BE2C (cell line): ENCODE results near the gene OTOA.
"Not testable (repeated sequence)": the region's sequence is repeated elsewhere in the genome, so short reads cannot be mapped to it uniquely, and the experiment has no call there.

ENCODE experiments used
- DNase-seq: peaks from one replicate; pipeline ENCODE4 v3.0.0-alpha.2; 2020
- H3K27me3 ChIP-seq: fragments of 250-450 bp; sonication (Bioruptor Pico); 2 replicates; pipeline ENCODE4 v1.5.1; 2020; ENCODE audit warnings: mild to moderate bottlenecking
- H3K36me3 ChIP-seq: fragments of 250-450 bp; sonication (Bioruptor Pico); 2 replicates; pipeline ENCODE4 v1.5.1; 2020; ENCODE audit warnings: mild to moderate bottlenecking
- H3K4me1 ChIP-seq: fragments of 250-450 bp; sonication (Bioruptor Pico); 2 replicates; pipeline ENCODE4 v1.5.1; 2020
- H3K4me3 ChIP-seq: 2 replicates; pipeline ENCODE4 v1.5.1; 2011; ENCODE audit warnings: low read depth, low read length
- H3K9me3 ChIP-seq: fragments of 250-450 bp; sonication (Bioruptor Pico); 2 replicates; pipeline ENCODE4 v1.5.1; 2020
- TF ChIP-seq, protein P1 (sequence below): IDR thresholded peaks from 2 replicates; pipeline ENCODE4 v1.5.1; 2012; ENCODE audit warnings: mild to moderate bottlenecking, low read depth, low read length

Gene OTOA

DNA sequence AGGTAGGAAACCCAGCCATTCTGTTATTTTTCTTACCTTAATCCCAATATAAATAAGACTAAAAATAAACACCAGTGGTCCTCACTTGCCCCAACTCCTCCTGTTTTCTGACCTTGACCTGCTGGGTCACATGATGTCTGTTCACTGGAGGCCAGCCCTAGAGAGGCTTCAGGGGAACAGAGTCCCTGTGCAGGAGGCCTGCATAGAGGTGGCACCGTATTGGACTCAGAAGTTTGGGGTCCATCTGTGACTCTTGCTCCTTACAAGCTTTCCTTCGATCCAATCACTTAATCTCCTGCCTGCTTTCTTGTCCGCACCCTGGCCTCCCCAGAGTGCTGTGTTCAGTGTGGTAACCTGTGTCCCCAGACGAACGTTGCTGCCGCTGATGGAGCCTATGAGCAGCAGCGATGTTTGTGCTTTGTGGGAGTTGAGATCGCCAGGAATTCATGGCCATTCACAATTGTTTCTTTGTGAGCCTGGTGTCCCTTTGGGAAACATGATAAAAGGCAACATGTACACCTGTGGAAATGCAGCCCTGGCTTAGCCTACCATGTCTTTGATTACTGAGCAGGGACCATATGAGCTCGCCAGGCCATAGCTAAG lies 16.1 kb upstream of the OTOA start:
- no peaks in the 10 kb centered on the region for H3K9me3 ChIP-seq
- no peak for DNase-seq
- no peak overlapping the region for H3K4me3 ChIP-seq
- H3K27me3 ChIP-seq, result no peaks in the 10 kb centered on the region
- TF ChIP-seq, protein P1, sequence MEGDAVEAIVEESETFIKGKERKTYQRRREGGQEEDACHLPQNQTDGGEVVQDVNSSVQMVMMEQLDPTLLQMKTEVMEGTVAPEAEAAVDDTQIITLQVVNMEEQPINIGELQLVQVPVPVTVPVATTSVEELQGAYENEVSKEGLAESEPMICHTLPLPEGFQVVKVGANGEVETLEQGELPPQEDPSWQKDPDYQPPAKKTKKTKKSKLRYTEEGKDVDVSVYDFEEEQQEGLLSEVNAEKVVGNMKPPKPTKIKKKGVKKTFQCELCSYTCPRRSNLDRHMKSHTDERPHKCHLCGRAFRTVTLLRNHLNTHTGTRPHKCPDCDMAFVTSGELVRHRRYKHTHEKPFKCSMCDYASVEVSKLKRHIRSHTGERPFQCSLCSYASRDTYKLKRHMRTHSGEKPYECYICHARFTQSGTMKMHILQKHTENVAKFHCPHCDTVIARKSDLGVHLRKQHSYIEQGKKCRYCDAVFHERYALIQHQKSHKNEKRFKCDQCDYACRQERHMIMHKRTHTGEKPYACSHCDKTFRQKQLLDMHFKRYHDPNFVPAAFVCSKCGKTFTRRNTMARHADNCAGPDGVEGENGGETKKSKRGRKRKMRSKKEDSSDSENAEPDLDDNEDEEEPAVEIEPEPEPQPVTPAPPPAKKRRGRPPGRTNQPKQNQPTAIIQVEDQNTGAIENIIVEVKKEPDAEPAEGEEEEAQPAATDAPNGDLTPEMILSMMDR, result no peak
- H3K4me1 ChIP-seq, result no peaks in the 10 kb centered on the region
- no peaks in the 10 kb centered on the region; the same call in none of the 2 replicates for H3K36me3 ChIP-seq

DNA sequence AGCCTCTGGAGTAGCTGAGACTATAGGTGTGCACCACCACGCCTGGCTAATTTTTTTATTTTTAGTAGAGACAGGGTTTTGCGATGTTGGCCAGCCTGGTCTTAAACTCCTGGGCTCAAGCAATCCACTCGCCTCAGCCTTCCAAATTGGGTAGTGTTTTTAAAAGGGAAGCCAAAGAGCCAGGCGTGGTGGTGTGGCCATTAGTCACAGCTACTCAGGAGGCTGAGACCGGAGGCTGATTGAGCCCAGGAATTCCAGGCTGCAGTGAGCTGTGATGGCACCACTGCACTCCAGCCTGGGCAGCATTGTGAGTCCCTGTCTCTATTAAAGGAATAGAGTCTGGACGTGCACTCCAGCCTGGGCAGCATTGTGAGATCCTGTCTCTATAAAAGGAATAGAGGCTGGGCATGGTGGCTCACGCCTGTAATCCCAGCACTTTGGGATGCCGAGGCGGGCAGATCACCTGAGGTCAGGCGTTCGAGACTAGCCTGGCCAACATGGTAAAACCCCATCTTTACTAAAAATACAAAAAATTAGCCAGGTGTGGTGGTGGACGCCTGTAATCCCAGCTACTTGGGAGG lies 13.9 kb upstream of the OTOA start:
- not testable (repeated sequence) for H3K36me3 ChIP-seq, H3K27me3 ChIP-seq, H3K4me1 ChIP-seq, H3K9me3 ChIP-seq, DNase-seq, H3K4me3 ChIP-seq

DNA sequence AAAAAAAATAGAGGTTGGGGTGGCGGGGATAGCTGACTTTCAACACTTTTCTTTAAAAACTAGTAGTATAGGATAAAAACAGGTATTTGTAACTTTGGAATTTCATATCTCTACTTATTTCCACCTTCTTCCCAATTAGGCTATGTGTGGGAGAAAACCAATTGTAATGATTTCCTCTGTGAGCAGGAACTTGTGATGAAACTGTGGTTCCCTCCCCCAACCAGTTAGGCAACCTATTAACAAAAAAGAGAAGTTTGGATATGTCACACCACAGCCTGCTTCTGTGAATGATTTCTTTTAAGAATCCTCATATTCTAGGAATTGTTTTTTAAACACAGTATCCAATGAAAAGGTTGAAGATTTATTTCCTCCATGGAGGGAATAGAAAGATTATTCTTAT lies 13.2 kb upstream of the OTOA start:
- H3K4me1 ChIP-seq, result no peaks in the 10 kb centered on the region
- TF ChIP-seq, protein P1, result no peak
- DNase-seq, result no peak
- no peaks in the 10 kb centered on the region for H3K27me3 ChIP-seq
- no peaks in the 10 kb centered on the region for H3K9me3 ChIP-seq
- H3K4me3 ChIP-seq, result no peak overlapping the region
- peaks cover 3% of the 10 kb centered on the region for H3K36me3 ChIP-seq

- Histone ChIP-seq H3K4me3 (no peak overlapping the region), H3K27me3 (no peaks in the 10 kb centered on the region), H3K36me3 (peaks cover 7% of the 10 kb centered on the region), H3K9me3 (no peaks in the 10 kb centered on the region), H3K4me1 (no peaks in the 10 kb centered on the region; the same call in 1 of the 2 replicates)
- TF ChIP-seq, protein P1, result no peak
- DNase-seq, result no peak
Measured at GRCh38 chr16:21651515-21651914, 12.3 kb upstream of the OTOA start.

- no peaks in the 10 kb centered on the region for H3K27me3 ChIP-seq
- no peak for DNase-seq
- TF ChIP-seq, protein P1, result no peak
- H3K36me3 ChIP-seq, result peaks cover 8% of the 10 kb centered on the region
- H3K4me1 ChIP-seq, result no peaks in the 10 kb centered on the region; the same call in 1 of the 2 replicates
- no peaks in the 10 kb centered on the region for H3K9me3 ChIP-seq
- H3K4me3 ChIP-seq, result no peak within 1 kb of the TSS
Measured at GRCh38 chr16:21652453-21652852, 11.3 kb upstream of the OTOA start, which contains the start of gene IGSF6. TSS of gene IGSF6 (minus strand) at chr16:21652608. CDS start at chr16:21652598, 10 bp downstream.

GRCh38 chr16:21653571-21653970 lies 10.2 kb upstream of the OTOA start:
- Histone ChIP-seq H3K9me3 (no peaks in the 10 kb centered on the region), H3K4me1 (no peaks in the 10 kb centered on the region; the same call in 1 of the 2 replicates), H3K4me3 (no peak overlapping the region), H3K36me3 (peaks cover 8% of the 10 kb centered on the region), H3K27me3 (no peaks in the 10 kb centered on the region)
- DNase-seq, result no peak
- TF ChIP-seq, protein P1, result no peak
